ENCODE data around the gene CCP110.
A peak's percentile ranks its signal among the peaks of the same experiment; 100 is the strongest.

Gene CCP110

GRCh38 chr16:19523559-19524355 is at the start of gene CCP110:
Gene CCP110, plus strand, starts transcription at chr16:19523942. Its CDS starts 3,940 bp downstream, at chr16:19527882.
- peak; percentile 94 for DNase-seq (ENCODE audit: low read depth)

GRCh38 chr16:19474617-19475016 is 49.1 kb upstream of the CCP110 start:
- DNase-seq (ENCODE audit: low read depth), result no peak

- DNase-seq (ENCODE audit: low read depth), result no peak
Observed at GRCh38 chr16:19478505-19478904, 45.2 kb upstream of the CCP110 start.

- no peak for DNase-seq (ENCODE audit: low read depth)
Observed at GRCh38 chr16:19479302-19479721, 44.4 kb upstream of the CCP110 start.

GRCh38 chr16:19481296-19481695 is 42.4 kb upstream of the CCP110 start:
- no peak for DNase-seq (ENCODE audit: low read depth)

- no peak for DNase-seq (ENCODE audit: low read depth)
Observed at GRCh38 chr16:19481769-19482168, 42.0 kb upstream of the CCP110 start.

- no peak for DNase-seq (ENCODE audit: low read depth)
Observed at GRCh38 chr16:19482291-19482690, 41.5 kb upstream of the CCP110 start.

- DNase-seq (ENCODE audit: low read depth), result no peak
Observed at GRCh38 chr16:19484096-19484495, 39.6 kb upstream of the CCP110 start.

- no peak for DNase-seq (ENCODE audit: low read depth)
Observed at GRCh38 chr16:19485611-19486010, 38.1 kb upstream of the CCP110 start.

- no peak for DNase-seq (ENCODE audit: low read depth)
Observed at GRCh38 chr16:19486051-19486450, 37.7 kb upstream of the CCP110 start.

GRCh38 chr16:19486750-19487325 is 36.9 kb upstream of the CCP110 start:
- DNase-seq (ENCODE audit: low read depth), result no peak

GRCh38 chr16:19488213-19488640 is 35.5 kb upstream of the CCP110 start:
- no peak for DNase-seq (ENCODE audit: low read depth)

GRCh38 chr16:19490619-19491018 is 33.1 kb upstream of the CCP110 start:
- no peak for DNase-seq (ENCODE audit: low read depth)

GRCh38 chr16:19497176-19497575 is 26.6 kb upstream of the CCP110 start:
- DNase-seq (ENCODE audit: low read depth), result no peak

- DNase-seq (ENCODE audit: low read depth), result no peak
Observed at GRCh38 chr16:19499006-19499405, 24.7 kb upstream of the CCP110 start.

GRCh38 chr16:19499481-19499880 is 24.3 kb upstream of the CCP110 start:
- DNase-seq (ENCODE audit: low read depth), result no peak

GRCh38 chr16:19502395-19503131 is 21.2 kb upstream of the CCP110 start:
- DNase-seq (ENCODE audit: low read depth), result no peak

GRCh38 chr16:19503461-19504075 is 20.2 kb upstream of the CCP110 start:
- no peak for DNase-seq (ENCODE audit: low read depth)

- DNase-seq (ENCODE audit: low read depth), result no peak
Observed at GRCh38 chr16:19505600-19506303, 18.0 kb upstream of the CCP110 start.

GRCh38 chr16:19506965-19507364 is 16.8 kb upstream of the CCP110 start:
- no peak for DNase-seq (ENCODE audit: low read depth)

GRCh38 chr16:19507867-19508266 is 15.9 kb upstream of the CCP110 start:
- DNase-seq (ENCODE audit: low read depth), result no peak

- no peak for DNase-seq (ENCODE audit: low read depth)
Observed at GRCh38 chr16:19512297-19512696, 11.4 kb upstream of the CCP110 start.

Measured in T-helper 22 cell (primary cell).